Transverse colon (tissue), 3 donors: ENCODE results near the gene PSMG1.

Experiments
- EP300 ChIP-seq: sonication (generic); formaldehyde crosslinking; IDR thresholded peaks from one replicate; pipeline ENCODE4 v1.6.1; 2017; ENCODE audit warnings: antibody characterized with exemption, low read depth
- POLR2A ChIP-seq: fragments of 450-650 bp; IDR thresholded peaks from one replicate; pipeline ENCODE4 v1.6.1; 2016; ENCODE audit warnings: antibody characterized with exemption, mild to moderate bottlenecking, moderate library complexity
- TF ChIP-seq, protein P1 (sequence below), 5 experiments: fragments of 200-600 bp in 3 of 5; fragments of 450-650 bp in 2 of 5; sonication (generic) in 3 of 5; IDR thresholded peaks; 1 replicate in 2 of 5; 2 replicates in 3 of 5; pipeline ENCODE4 v1.5.1; 2016 to 2017; ENCODE audit warnings: antibody characterized with exemption in 5 of 5, inconsistent platforms in 3 of 5, mild to moderate bottlenecking in 2 of 5, moderate library complexity in 1 of 5

DNA sequence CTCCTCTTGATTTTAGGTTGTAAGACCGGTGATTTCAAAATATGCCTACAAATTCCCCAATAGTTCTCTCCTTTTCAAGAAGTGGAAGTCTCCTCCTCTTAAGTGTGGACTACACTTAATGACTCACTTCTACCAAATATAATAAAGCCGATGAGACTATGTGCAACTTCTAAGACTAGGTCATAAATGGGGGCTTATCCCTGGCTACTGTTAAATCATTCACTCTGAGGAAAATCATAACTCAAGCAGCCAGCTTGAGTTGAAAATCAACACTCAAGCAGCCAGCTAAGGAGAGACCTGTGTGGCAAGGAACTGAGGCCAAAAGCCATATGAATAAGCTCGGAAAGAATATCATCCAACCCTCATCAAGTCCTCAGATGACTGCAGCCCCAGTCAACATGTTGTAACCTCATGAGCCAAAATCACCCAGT lies 49.6 kb upstream of the PSMG1 start:
- TF ChIP-seq, protein P1, sequence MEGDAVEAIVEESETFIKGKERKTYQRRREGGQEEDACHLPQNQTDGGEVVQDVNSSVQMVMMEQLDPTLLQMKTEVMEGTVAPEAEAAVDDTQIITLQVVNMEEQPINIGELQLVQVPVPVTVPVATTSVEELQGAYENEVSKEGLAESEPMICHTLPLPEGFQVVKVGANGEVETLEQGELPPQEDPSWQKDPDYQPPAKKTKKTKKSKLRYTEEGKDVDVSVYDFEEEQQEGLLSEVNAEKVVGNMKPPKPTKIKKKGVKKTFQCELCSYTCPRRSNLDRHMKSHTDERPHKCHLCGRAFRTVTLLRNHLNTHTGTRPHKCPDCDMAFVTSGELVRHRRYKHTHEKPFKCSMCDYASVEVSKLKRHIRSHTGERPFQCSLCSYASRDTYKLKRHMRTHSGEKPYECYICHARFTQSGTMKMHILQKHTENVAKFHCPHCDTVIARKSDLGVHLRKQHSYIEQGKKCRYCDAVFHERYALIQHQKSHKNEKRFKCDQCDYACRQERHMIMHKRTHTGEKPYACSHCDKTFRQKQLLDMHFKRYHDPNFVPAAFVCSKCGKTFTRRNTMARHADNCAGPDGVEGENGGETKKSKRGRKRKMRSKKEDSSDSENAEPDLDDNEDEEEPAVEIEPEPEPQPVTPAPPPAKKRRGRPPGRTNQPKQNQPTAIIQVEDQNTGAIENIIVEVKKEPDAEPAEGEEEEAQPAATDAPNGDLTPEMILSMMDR (IDR thresholded peaks at IDR 0.05): no peak
- no peak for TF ChIP-seq EP300
- no peak for TF ChIP-seq POLR2A
